HFF-Myc (cell line): Measurements from ENCODE around the gene ZIC1.

Source experiments
- DNase-seq: peaks from one replicate; pipeline ENCODE4 v3.0.0-alpha.2; 2011; ENCODE audit warnings: low read depth; ENCODE audit errors: extremely low read depth
- H3K4me3 ChIP-seq: replicated peaks from 2 replicates; pipeline ENCODE4 v1.5.1; 2011; ENCODE audit warnings: low read depth, mild to moderate bottlenecking, control low read depth, low read length
- CTCF ChIP-seq: IDR thresholded peaks from 2 replicates; pipeline ENCODE4 v1.5.1; 2012; ENCODE audit warnings: mild to moderate bottlenecking, low read depth, low read length, control low read depth; ENCODE audit errors: missing control alignments

The ZIC1 gene

GRCh38 chr3:147365196-147366115, 43.7 kb upstream of the ZIC1 start:
- no peak for DNase-seq
- no peak for TF ChIP-seq CTCF
- no peak overlapping the region for H3K4me3 ChIP-seq

- DNase-seq: no peak
- no peak overlapping the region for H3K4me3 ChIP-seq
- no peak for TF ChIP-seq CTCF
Observed at GRCh38 chr3:147367676-147368075, 41.5 kb upstream of the ZIC1 start.

- H3K4me3 ChIP-seq: no peak overlapping the region
- no peak for TF ChIP-seq CTCF
- DNase-seq: no peak
Observed at GRCh38 chr3:147368151-147368550, 41.0 kb upstream of the ZIC1 start.

- DNase-seq: no peak
- TF ChIP-seq CTCF: no peak
- no peak overlapping the region for H3K4me3 ChIP-seq
Observed at GRCh38 chr3:147368561-147369221, 40.5 kb upstream of the ZIC1 start.

GRCh38 chr3:147369231-147369630, 39.9 kb upstream of the ZIC1 start:
- no peak overlapping the region for H3K4me3 ChIP-seq
- no peak for TF ChIP-seq CTCF
- no peak for DNase-seq

- DNase-seq: no peak
- no peak overlapping the region for H3K4me3 ChIP-seq
- TF ChIP-seq CTCF: no peak
Observed at GRCh38 chr3:147369661-147370123, 39.5 kb upstream of the ZIC1 start.
